ELF-1 (cell line): ENCODE data around the gene RCHY1.
"Not testable (repeated sequence)": the region's sequence is repeated elsewhere in the genome, so short reads cannot be mapped to it uniquely, and the experiment has no call there.

Source experiments
- DNase-seq: peaks from one replicate; pipeline ENCODE4 v3.0.0-alpha.2; 2016; ENCODE audit warnings: low read depth, low spot score

The RCHY1 gene

DNA sequence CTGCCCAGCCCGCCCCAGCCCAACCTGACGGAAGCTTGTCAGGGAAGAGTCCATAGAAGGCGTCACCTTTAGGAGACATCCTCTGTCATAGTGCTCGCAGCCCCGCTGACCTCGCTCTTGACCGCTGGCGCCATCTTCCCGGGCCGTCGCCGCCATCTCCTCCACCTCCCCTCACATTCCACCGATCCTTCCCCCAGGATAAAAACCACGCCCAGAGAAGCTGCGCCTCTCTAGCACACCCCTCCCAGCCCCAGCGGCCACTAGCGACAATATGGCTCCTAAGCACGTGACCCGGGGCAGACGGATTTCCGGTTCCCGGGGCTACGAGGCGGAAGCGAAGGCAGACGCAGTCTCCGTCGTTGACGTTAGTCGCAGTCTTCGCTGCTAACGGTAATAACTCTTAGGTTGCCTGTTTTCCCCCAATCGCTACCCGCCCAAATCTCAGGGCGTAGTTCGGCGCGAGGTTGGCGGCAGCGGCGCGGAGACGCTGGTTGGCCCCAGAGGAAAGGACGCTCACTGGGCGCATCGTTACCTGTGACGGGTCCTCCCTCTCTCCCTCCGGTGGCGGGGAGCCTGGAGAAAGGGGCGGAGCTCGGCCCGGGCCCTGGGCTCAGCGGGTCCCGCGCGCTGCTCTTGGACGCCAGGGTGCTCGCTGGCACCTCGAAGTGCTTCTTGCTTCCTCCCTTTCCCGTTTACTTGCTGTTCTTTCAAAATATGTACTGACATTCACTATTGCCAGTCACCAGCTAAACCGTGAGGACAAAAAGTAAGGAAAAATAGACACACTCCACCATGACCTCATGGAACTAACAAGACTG, at the start of gene RCHY1, which contains the start of gene THAP6:
Gene RCHY1, minus strand, starts transcription at position 273 of the 818 bp plus-strand sequence. Its CDS starts 117 bp downstream, at position 156.
Gene THAP6, plus strand, starts transcription at position 343 of the 818 bp plus-strand sequence. CDS start 980 bp downstream, outside the sequence.
- DNase-seq: peak; percentile 98

DNA sequence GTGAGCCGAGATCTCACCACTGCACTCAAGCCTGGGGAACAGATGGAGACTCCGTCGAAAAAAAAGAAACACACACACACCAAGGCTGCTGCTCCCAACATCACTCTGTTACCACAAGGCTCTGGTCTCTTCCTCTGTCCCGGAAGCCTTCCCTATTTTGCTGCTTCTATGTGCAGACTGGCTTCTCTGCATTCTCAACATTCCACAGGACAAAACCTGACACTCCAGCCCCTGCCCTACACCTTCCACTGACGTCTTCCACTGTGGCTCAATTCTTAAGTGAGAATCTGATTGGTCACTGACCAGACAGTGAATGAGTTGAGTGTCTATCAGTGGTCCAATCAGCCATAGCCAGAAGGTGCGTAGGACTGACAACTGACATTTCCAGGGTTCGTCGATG, 47.6 kb upstream of the RCHY1 start:
- peak; percentile 94 for DNase-seq

DNA sequence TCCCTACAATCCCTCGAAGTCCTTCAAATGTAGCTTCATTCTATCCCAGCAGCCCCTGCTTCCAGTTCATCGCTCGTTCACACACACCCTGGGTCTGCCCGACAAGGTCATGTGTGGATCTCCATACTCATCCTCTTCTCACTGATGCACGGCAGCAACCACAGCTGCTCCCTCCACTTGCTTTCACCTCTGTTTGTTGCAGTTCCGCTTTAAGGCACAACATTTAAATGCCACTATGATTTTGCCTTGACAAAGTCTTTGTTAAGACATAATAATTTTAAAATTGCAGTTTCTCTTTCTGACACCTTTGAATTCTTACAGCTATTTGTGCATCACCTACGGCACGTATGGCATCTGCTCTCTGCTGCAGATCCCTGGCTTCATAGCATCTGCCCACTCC, 43.5 kb upstream of the RCHY1 start:
- no peak for DNase-seq

DNA sequence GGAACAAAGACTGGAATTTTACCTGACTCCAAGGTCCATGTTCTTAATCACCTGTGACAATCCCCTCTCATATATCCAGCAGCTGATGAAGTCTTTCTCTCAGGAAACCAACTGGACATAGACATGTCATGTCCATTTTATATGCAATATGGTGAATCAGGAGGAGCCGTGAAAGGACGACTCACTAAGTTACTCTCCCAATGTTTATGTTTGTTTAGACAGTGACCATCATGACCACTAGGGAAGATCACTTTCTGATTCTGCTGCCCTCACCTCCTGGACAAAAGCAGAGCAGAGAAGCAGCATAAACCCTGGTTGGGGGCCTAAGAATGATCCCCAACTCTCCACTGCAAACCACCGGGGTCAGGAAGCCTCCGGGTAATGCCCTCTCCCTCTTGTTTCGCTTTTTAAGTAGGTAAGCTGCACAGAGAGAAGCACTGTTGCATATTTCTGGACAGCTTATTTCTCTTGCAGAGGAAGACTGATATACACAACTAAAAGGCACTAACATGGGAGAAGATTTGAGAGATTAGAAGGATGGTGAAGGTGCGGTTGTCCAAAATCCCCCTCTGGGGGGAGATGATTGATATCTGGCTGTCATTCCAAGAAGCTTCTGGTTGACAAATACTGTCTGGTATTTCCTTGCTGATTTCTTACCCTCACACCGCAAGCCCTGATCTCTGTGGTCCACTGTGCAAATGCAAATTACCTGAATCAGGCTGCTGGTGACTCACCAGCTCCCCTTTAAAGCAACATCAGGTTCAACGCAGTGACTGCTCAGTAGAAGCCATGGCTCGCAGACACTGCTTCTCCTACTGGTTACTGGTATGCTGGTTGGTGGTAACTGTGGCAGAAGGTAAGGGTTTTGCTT, 41.3 kb upstream of the RCHY1 start, which contains the start of gene ODAPH:
Gene ODAPH, plus strand, starts transcription at position 773 of the 871 bp plus-strand sequence. Its CDS starts 17 bp downstream, at position 790.
- DNase-seq: peak; percentile 41

DNA sequence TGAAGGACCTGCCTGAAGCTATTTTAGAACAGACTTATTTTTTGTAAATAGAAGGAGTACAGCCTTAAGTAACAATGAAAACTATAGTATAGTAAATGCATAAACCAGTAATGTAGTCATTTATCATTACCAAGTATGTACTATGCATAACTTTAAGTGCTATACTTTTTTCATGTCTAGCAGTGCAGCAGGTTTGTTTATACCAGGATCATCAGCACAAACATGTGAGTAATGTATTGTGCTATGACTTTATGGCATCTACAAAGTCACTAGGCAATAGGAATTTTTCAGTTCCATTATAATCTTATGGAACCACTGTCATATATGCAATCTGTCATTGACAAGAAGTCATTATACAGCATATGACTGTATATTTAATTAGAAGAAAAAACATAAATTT, 38.2 kb upstream of the RCHY1 start:
- no peak for DNase-seq

DNA sequence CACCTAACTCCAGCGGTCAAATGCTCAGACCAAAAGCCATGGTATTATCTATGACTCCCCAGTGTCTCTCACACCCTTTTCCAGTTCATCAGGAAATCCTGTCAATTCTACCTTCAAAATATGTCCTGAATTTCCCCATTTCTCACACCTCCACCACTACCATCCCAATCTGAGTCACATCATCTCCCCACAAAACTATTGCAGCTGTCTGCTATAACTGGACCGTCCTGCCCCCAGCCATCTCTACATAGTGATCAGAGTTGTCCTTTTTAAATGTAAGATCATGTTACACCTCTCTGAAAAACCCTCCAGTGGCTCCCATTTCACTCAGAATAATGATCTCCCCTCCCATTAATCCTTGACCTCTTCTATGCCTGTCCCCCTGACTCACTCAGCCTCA, 34.8 kb upstream of the RCHY1 start:
- DNase-seq: no peak

DNA sequence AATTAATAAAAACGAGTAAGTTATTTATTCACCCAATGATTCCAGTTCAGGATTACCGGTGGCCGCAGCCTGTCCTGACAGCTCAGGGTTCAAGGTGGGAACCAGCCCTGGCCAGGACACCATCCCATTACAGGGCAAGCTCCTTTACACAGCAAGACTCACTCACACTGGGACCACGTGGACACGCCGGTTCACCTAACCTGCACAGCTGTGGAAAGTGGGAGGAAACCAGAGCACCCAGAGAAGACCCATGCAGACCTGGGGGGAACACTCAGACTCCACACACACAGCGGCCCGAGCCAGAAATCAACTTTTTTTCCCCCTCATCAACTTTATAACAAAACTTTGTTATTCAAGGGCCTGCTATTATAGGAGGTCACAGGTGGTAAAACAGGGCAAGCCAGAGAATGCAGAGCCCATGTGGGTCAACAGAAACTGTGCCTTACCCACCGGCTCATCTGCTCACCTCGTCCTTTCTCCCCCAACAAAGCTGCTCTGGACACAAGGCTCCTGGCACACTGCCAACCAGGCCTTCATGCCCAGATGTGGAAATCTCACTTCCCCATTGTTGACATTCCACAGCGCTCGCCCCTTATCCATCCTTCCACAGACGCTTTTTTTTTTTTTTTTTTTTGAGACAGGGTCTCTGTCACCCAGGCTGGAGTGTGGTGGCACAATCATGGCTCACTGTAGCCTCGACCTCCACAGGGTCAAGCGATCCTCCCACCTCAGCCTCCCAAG, 33.6 kb upstream of the RCHY1 start:
- no peak for DNase-seq

DNA sequence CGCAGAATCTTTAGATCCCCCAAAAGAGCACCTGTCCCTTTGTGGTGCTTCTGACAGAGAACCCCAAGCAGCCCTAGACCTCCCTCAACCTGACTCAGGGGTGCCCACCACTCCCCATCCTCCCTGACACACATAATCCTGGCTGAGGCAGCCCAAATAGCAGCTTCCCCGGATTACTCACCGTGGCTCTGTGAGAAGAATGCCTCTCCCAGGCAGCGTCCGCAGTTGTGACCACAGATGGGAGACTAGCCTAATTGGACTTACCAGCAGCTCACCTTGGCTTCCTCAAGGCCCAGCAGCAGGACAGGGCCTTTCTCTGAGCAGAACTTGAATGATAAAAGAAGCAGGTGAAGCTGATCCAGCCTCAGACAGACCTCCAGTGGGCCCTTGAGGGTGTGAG, 31.3 kb upstream of the RCHY1 start:
- DNase-seq: no peak

DNA sequence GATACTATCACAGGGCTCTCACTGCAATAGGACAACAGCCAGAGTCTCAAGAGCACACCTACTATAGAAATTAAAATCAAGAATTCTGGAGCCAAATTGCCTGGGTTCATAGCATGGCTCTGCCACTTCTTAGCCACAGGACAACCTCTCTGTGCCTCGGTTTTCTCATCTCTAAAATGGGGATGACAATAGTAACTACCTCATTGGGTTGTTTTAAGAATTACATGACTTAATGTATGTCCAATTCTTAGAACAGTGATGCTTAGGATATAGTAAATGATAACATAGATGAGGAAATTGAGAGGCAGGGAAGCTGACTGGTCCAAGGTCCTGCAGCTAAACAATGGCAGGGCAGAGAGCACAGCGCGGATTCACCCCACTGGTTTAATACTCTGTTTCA, 30.7 kb upstream of the RCHY1 start:
- DNase-seq: no peak

DNA sequence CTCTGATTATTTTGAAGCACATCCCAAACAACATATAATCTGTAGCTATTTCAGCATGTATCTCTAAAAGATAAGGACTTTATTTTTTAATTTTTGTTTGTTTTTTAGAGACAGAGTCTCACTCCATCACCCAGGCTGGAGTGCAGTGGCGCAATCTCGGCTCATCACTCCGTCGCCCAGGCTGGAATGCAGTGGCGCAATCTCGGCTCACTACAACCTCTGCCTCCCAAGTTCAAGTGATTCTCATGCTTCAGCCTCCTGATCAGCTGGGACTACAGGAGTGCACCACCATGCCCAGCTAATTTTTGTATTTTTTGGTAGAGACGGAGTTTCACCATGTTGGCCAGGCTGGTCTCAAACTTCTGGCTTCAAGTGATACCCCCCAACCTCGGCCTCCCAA, 30.0 kb upstream of the RCHY1 start:
- DNase-seq: not testable (repeated sequence)

DNA sequence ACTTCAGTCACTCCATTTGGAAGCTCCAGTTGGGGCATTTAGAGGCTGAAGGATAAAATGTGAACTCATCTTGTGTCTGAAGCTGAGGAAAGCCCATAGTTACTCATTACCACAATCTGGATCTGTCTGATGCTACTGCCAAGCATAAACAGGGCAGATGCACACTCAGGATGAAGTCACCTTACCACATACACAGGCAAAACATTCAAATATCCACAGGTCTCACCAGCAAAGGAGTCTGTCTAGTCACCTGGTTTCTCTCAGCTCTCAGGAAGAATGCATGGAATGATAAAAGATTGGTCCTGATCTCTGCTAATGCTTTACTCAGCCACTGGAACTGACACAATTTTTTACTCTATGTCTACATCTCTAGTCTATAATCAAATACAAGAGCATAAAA, 28.6 kb upstream of the RCHY1 start:
- no peak for DNase-seq

DNA sequence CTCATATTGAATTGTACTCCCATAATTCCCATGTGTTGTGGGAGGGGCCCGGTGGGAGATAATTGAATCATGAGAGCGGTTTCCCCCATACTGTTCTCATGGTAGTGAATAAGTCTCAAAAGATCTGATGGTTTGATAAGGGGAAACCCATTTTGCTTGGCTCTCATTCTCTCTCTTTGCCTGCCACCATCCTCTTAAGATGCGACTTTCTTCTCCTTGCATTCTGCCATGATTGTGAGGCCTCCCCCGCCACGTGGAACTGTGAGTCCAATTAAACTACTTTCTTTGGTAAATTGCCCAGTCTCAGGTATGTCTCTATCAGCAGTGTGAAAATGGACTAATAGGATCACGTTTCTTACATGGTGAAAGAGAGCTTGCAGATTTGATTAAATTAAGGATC, 23.1 kb upstream of the RCHY1 start:
- DNase-seq: not testable (repeated sequence)

DNA sequence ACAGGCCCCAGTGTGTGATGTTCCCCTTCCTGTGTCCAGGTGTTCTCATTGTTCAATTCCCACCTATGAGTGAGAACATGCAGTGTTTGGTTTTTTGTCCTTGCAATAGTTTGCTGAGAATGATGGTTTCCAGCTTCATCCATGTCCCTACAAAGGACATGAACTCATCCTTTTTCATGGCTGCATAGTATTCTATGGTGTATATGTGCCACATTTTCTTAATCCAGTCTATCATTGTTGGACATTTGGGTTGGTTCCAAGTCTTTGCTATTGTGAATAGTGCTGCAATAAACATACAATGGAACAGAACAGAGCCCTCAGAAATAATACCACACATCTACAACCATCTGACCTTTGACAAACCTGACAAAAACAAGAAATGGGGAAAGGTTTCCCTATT, 19.7 kb upstream of the RCHY1 start:
- DNase-seq: not testable (repeated sequence)

DNA sequence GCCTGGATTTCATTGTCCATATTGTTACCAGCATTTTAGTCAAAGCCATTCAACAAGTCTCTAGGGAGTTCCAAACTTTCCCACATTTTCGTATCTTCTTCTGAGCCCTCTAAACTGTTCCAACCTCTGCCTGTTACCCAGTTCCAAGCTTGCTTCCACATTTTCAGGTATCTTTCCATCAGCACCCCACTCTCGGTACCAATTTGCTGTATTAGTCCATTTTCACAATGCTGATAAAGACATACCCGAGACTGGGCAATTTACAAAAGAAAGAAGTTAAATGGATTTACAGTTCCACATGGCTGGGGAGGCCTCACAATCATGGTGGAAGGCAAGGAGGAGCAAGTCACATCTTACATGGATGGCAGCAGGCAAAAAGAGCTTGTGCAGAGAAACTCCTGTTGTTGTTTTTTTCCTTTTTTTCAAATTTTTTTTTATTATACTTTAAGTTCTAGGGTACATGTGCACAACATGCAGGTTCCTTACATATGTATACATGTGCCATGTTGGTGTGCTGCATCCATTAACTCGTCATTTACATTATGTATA, 19.2 kb upstream of the RCHY1 start:
- DNase-seq: not testable (repeated sequence)

DNA sequence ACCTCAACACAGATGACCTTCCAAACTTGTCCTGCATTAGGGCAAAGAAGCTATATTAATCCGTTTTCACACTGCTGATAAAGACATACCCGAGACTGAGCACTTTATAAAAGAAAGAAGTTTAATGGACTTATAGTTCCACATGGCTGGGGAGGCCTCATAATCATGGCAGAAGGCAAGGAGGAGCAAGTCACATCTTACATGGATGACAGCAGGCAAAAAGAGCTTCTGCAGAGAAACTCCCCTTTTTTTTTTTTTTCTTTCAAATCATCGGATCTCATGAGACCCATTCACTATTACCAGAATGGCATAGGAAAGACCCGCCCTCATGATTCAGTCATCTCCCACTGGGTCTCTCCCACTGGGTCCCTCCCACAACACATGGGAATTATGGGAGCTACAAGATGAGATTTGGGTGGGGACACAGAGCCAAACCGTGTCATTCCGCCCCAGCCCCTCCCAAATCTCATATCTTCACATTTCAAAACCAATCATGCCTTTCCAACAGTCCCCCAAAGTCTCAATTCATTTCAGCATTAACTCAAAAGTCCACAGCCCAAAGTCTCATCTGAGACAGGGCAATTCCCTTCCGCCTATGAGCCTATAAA, 17.4 kb upstream of the RCHY1 start:
- DNase-seq: not testable (repeated sequence)

DNA sequence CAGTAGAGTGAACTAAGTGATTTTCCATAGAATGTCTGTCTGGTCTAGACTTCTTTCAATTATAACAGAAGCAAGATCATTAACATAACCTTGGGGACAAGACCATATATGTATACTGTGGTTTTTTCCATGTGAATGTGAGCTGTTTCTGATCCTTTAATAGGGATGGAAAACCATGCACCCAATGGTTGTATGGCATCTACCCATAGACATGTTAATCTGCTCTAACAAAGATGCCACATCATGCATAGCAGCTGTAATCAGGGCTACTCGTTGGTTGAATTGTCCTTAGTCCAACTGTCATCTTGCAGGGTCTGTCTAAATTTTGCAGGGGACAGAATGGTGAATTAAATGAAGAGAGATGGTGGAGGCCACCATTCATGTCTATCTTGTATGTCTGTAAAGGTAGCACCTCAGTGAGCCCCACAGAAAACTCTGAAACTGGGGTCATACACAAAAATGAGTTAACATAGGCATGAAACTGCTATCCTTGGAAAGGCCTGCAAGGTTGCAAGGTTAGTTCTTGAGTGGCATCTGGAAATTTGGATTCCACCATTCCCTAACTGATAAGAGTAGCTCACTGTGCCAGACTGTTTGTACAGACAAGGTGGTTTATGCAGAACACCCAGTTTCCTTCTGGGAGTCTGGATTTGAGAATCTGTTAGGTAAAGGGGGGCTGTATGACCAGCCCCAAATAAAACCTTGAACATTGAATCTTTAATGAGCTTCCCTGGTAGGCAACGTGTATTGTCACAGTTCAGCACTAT, 16.5 kb upstream of the RCHY1 start:
- DNase-seq: no peak

DNA sequence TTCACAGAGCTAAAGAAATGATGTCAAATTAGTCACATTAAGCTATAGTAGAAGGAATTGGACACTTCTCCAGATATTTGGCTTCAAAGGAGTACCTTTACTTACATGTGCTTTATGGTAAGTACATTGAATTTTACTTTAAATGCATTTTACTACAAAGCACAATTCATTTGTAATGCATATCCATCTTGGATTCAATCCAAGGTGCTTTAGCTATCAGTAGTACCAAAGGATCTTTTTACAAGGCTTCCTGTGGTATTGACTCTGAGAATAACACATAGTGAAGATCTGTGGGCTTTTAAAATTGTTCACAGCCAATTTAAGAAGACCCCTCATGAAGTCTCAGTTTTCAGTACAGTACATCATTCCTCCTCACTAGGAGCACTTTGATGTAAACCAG, 13.3 kb upstream of the RCHY1 start:
- DNase-seq: no peak

DNA sequence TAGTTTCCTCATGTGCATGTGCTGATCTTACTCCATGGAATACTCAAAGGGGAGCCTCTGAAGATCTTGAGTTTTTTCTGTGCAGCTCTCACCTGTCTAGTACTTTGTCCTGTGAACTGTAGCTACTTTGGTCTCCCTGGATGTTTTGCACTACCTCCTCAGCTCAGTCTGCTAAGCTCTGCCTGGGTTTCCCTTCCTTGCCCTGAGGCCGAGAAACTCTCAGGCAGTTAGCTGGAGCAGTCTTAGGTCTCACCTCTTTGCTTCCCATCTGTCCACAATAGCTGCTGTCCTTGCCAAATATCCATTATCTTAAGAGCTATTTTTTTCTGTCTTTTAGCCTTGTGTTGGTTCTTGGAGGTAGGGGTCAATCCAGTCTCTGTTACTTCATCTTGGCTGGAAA, 11.7 kb upstream of the RCHY1 start:
- DNase-seq: peak; percentile 41

DNA sequence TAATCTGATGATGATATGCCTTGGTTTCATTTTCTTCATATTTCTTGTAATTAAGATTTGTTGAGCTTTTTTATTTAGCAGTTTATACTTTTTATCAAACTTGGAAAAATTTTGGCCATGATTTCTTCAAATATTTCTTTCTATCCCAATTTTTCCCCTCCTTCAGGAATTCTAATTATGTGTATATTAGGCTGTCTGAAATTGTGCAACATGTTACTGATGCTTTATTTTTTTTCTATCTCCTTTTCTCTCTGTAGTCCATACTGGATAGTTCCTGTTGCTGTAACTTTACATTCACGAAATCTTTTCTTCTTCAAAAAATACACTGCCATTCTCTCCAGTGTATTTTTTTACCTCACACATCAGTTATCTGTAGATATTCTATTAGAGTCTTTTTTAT, 10.9 kb upstream of the RCHY1 start:
- no peak for DNase-seq

DNA sequence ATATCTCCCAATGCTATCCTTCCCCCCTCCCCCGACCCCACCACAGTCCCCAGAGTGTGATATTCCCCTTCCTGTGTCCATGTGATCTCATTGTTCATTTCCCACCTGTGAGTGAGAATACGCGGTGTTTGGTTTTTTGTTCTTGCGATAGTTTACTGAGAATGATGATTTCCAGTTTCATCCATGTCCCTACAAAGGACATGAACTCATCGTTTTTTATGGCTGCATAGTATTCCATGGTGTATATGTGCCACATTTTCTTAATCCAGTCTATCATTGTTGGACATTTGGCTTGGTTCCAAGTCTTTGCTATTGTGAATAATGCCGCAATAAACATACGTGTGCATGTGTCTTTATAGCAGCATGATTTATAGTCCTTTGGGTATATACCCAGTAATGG, 5.2 kb upstream of the RCHY1 start:
- not testable (repeated sequence) for DNase-seq
